DOHH2 (cell line): Measurements from ENCODE around the gene VTI1A.

ENCODE experiments used
- CTCF ChIP-seq: fragments of 200-600 bp; sonication (generic); IDR thresholded peaks from one replicate; pipeline ENCODE4 v1.5.1; 2014; ENCODE audit warnings: antibody characterized with exemption, mild to moderate bottlenecking, low read depth, low read length; ENCODE audit not compliant: poor library complexity, severe bottlenecking
- EZH2phosphoT487 ChIP-seq: fragments of 200-600 bp; sonication (generic); IDR thresholded peaks from 2 replicates; pipeline ENCODE4 v1.6.1; 2017; ENCODE audit warnings: borderline replicate concordance, mild to moderate bottlenecking, antibody characterized with exemption, low read length, moderate library complexity, mixed read lengths

GRCh38 chr10:112532189-112532588 lies 85.2 kb downstream of the VTI1A start:
- no peak for TF ChIP-seq CTCF
- TF ChIP-seq EZH2phosphoT487, result no peak
